DMS 273 (cell line): ENCODE measurements around the gene GORASP2.
"Not testable (repeated sequence)": the region's sequence is repeated elsewhere in the genome, so short reads cannot be mapped to it uniquely, and the experiment has no call there.

Source experiments
- DNase-seq: peaks from one replicate; lab custom pipeline; 2025; ENCODE audit not compliant: unreplicated experiment; lab: John Stamatoyannopoulos, UW

GORASP2 gene

DNA sequence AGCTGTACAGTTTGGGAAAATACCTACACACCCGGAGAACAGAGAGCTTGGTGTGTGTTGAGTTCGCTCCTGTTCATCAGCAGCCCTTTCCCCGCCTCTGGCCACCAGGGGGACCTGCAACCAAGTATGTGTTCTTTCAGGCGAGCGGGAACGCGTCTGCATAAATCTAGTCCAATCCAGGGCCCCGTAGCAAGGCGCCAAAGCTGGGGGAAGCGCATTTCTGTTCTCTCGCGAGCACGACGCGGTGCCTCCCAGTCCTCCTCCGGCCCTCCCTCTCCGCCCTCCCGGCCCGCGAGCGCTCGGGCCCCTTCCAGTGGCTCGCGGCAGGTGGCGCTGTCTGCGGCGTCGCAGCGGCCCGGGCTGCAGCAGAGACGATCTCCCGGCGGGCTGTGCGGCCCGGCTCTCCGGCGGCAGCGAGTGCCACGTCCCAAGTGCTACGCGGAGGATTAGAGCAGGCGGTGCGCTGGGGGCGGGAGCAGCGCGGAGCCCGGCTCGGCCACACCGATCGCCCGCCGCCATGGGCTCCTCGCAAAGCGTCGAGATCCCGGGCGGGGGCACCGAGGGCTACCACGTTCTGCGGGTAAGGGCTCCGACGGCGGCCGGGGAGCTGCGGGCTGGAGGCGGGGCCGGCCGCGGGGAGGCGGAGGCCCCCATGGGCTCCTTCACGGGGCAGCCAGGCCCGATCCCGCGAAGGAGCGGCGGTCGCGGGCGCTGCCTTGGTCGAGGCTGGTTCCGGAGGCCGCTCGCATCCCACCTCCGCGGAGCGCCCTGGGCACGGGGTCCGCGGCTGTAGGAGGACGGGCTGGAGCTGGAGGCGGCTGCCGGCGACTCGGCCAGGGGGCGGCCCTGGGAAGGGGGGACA is at the start of gene GORASP2:
GORASP2 (plus strand) TSS at position 430 of the 862 bp plus-strand sequence; CDS start at position 518, 88 bp downstream.
- peak; percentile 99 for DNase-seq

DNA sequence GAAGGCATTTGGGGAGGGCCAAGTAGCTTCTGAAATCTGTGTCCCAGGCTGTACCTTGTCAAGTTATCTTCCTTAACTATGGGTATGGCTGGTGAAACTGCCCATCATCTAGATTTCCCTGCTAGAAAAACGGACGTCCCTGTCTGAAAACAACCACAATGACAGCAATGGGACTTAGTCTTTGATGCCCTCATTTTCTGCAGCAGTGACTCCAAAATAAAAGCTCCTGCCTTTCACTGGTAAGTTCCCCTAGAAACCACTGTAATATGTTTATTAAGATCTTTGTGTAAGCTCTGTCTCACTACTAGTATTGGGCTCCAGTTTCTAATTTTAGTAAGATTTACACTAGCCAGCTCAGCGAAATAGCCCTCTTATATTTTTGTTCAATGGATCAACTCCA is 47.2 kb upstream of the GORASP2 start:
- DNase-seq, result no peak

DNA sequence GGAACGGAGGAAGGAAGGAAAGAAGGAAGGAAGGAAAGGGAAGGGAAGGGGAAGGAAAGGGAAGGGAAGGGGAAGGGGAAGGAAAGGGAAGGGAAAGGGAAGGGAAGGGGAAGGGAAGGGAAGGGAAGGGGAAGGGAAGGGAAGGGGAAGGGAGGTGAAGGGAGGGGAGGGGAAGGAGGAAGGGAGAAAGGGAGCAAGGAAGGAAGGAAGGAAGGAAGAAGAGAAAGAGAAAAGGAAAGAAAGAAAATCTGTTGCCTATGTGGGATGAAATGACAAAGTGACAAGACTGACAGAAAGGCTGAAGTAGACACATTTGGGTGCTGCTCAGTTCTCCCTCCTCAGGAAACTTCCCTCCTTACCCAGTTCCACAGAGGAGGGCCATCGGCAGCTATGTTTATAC is 46.3 kb upstream of the GORASP2 start:
- no peak for DNase-seq

DNA sequence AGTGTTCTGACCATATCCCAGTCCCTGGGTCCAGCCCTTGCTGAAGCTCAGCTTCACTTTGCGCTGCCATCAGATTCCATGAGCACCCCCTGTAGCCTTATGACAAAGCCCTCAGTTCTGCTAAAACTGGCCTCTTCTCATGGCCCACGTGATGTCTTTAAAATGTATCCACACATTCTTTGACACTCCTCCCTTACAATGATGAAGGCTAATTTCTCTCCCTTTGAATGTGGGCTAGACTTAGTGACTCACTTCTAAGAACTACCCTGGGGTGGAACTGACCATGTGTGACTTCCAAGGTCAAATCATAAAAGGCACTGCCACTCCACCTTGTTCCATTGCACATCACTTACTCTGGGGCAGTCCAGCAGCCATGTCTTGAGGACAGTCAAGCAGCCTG is 45.4 kb upstream of the GORASP2 start:
- DNase-seq, result no peak

DNA sequence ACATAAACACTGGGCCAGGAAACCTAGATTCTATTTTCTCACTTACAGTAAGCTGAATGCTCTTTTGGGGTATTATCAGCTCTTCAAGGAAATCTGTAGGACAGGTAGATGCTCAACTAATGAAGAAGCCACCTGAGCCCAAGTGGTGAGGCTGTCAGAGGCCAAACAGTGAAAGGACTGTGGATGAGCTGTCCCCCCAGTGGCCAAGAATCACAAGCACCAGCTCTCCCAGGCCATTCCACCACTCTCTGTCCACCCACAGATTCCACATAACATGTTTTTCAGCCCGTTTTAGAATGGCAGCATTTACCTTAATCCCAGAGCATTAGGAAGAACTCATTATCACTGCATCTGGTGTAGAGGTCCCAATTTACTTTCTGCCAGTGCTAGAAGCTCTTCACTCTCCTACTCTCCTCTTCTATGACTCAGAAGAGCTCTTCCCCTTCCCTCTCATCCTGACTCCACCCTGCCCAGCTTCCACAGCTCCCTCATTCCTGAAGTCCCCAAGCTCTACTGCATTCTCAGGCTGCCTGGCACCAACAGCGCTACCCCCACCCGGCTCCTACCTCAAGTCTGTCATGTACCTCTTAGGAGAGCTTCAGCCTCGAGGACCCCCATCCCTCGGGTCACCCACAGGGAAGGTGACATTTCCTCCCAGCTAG is 43.8 kb upstream of the GORASP2 start:
- no peak for DNase-seq

DNA sequence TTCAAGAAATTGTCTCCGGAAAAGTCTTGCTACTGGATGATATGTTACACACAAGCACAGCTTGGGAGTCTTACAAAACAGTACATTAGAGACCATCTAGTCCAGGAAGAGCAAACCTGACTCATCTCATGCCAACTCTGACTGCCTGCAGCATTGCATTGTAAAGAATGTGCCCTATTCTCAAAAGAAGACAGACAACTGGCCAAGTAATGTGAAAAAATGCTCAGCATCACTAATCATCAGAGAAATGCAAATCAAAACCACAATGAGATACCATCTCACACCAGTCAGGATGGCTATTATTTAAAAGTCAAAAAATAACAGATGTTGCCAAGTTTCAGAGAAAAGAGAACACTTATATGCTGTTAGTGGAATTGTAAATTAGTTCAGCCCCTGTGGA is 42.7 kb upstream of the GORASP2 start:
- no peak for DNase-seq

DNA sequence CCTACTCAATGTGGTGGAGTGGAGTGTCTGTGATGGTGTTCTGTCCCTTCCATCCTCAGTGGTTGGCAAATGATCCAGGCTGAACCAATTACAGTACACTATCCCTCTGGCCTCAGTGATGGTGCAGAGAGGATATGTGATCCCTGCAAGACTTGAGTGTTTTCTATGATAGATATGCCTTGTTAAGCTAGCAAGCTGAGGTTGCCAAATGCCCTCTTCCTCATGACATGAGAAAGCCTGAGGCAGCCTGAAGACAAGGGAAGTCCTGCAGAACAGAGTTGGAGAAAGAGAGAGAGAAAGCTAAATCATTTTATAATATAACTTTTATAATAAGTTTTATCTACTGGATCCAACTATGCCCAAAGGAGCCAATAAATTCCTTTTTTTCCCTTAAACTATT is 41.6 kb upstream of the GORASP2 start:
- DNase-seq, result no peak

DNA sequence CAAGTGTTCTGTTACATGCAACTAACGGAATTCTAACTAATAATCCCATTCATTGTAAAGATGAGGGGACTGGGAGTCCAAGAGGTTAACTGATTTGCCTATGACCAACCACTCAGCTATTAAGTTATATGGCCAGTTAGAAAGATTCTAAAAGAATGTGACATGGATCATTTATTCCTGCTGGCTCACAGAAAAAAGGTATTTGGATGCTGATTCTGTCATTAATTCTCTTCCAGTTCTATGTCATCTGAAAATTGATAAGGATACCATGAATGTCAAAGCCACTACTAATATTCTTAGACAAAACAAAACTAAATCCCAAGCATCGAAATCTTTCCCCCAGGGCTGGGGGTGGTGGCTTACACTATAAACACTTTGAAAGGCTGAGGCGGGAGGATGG is 41.2 kb upstream of the GORASP2 start:
- no peak for DNase-seq

DNA sequence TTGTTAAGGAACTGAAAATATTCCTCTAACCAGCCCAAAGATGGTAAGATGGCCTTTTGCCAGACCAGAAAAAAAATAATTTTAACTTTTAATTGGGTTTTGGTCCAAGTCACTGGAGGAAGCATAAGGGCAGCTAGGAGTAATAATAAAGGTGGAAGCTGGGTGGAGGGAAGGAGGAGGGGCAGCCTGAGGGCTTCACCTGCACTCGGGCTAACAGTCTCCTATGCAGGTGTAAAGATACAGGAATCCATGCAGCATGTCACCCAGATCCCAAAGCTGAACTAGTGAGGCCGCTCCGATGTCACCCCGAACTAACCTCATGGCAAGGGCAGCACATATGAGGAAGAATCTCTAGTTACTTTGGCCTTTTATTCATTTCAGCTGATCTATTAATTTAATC is 37.2 kb upstream of the GORASP2 start:
- no peak for DNase-seq

DNA sequence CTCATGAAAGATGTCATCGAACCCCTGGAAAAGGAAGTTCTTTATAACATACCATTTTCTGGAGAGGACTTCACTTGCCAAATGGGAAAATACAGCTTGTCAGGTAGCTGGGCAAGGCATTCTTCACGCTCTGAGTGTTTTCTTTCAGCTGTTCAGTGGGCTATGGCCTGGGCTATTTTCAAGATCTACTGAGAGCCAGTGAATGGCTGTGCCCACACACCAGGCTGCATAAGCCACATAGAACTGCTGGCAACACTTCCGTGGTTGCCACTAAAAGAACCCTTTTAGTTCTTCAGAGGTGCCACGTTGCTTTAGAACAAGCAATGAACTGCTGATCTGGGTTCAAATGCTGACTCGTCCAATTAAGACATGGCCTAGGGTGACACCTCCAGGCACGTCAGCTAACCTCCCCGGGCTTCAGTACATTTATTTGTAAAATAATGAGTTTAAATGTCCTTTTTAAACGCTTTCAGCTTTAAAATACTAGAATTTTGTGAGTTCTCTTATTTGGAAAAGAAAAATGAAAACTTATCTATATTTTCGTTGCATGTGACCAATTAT is 36.6 kb upstream of the GORASP2 start:
- no peak for DNase-seq

DNA sequence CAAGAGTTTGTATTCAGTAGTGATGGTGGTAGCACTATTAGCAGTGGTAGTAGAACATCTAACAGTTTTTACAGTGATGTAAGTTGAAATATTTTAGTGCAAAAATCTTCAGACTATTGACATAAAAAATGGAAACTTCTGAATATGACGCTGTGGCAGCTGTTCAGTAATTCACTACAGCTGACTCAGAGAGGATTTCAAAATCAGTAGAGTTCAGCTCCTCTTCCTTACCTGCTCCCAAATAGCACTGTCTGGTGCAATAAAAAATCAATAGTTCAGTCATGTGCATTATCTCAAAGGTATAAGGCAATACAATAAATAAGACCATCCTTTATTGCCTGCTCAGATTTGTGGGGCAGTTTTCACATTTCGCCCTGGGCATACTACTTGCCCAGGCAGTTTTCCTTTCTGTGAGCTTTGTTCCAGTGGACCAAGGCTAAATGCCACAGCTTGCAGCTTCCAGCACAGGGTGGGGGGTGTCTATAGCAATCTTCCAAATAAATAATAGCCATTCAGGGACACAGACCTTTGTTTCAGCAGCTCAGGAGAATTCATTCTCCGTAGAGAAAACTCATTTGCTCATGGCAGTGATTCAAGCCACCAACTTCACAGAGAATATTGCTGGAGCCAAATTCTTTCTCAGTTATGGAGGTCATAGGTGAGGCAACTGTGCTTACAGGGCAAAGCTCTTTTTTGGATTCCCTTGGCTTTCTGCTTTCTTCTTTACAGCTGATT is 33.9 kb upstream of the GORASP2 start:
- DNase-seq, result no peak

DNA sequence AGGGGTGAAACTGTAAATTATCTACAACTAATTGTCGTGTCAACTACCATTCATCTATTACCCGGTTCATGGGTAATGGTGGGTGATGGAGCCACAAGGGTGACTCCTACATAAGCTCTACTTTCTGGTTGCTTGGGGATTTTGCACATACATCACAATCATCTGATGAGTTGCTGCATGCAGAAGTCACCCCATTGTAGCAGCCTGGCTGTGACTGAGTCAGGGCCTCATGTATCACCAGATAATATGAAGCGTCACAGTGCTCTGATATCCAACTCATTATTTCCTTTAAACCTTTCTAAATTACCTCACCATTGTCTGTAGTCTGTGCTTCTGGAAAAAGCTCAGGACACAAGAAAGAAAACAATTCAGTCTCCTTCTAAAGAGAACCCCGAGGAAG is 32.4 kb upstream of the GORASP2 start:
- DNase-seq, result no peak

DNA sequence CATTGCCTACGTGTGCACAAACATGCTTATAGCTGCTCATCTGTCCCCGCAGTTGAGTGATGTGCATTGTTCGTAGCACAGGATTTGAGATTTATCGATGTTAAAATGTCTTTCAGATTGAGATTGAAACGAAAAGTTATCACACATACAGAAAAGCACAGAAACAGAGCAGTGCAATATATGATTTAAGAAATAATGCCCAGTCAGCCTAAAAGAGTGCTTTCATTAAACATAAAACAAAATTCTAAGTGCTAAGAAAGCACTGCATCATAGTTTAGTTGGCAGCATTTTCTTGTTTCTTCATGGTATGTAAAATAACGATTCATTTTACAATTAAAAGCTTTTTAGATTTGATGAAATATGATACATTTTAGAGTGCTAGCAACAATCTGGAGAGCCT is 31.9 kb upstream of the GORASP2 start:
- DNase-seq, result no peak

DNA sequence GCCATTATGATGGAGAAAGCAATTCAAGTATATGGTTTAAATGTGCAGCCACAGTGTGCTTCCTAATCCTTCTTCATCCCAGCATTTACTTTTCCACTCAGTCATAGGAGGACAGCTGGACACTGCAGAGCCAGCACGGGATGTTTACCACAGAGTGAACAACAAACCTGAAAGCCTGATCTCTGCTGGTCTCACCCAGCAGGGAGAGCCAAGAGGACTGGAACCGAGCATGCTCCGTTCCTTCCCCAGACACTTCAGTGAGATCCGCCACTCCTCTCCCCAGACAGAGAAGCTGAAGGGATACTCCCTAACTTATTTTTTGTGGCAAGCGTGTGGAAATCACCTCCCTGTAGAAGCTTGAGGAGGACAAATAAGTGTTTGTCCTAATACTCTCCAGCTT is 23.2 kb upstream of the GORASP2 start:
- DNase-seq, result no peak

DNA sequence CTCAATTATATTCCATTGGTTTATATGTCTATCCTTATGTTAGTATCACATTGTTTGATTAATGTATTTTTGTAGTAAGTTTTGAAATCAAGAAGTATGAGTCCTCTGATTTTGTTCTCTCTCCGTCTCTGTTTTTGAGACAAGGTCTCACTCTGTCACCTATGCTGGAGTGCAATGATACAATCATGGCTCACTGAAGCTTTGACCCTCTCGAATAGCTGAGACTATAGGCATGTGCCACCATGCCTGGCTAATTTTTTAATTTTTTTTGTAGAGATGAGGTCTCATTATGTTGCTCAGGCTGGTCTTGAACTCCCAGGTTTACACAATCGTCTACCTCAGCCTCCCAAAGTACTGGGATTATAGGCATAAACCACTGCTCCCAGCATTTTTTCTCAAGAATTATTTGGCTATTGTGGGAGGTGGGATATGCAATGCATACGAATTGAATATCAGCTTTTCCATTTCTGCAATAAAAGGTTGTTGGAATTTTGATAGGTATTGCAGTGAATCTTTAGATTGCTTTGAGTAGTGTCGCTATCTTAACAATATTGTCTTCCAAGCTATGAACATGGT is 17.7 kb upstream of the GORASP2 start:
- no peak for DNase-seq

DNA sequence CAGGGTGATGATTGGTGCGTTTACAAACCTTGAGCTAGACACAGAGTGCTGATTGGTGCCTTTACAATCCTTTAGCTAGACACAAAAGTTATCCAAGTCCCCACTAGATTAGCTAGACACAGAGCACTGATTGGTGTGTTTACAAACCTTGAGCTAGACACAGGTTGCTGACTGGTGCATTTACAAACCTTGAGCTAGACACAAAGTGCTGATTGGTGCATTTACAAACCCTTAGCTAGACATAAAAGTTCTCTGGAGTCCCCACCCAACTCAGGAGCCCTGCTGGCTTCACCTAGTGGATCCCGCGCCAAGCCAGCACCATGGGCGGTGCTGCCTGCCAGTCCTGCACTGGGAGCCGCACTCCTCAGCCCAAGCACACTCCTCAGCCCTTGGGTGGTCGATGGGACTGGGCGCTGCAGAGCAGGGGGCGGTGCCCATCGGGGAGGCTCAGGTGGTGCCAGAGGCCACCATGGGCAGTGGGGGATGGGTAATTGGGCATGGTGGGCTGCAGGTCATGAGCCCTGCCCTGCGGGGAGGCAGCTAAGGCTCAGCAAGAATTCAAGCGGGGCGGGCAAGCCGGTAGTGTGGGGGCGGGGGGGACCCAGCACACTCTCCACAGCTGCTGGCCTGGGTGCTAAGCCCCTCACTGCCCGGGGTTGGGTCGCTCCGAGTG is 13.9 kb upstream of the GORASP2 start:
- not testable (repeated sequence) for DNase-seq

DNA sequence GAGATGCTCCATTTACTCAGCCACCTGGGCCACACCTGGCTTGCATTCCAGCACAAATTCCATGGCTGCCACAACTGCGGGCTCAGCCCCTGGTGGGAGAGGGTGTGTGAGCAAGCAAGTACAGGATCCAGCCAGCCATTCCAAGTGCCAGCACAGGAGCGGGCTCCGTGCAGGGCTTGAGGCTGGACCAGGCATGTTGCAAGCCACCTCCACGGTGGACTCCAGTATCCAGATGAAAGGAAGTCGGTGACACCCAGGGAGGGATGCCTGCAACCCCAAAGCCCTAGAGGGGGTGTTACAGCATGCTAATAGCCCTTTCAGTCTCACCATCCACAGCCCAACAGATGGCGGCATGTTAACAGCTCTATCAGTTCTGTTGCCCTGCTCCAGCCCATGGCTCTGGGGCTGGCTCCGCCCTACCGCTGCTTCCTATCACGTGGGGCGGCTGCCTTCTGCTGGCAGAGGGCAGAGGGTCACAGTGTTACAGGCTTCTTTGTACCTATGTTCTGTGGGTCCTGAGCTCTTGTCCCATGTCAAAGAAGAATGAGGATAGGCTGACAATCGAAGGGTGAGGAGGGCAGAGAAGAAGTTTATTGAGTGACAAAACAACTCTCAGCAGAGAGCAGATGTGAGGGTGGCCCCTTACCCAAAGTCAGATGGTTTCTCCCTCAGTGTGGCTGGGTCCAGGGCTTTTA is 11.7 kb upstream of the GORASP2 start:
- no peak for DNase-seq

DNA sequence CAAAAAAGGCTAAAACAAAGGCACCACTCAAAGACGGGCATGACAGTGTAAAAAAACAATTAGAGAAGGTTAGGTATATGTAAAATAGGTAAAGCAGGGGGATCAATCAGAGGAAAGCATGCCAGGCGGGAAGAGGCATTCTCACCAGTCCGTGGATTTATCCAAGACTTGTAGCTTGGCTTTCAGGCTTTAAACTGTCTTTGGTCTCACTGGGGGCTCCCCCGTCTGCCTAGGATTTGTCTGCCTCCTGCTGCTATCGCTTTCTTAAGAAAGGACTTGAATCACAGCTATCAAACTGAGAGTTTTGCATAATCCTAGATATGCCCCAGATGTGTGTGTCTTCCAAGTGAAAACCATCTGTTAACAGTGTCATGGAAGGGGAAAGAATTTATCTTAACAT is 11.1 kb upstream of the GORASP2 start:
- DNase-seq, result no peak

DNA sequence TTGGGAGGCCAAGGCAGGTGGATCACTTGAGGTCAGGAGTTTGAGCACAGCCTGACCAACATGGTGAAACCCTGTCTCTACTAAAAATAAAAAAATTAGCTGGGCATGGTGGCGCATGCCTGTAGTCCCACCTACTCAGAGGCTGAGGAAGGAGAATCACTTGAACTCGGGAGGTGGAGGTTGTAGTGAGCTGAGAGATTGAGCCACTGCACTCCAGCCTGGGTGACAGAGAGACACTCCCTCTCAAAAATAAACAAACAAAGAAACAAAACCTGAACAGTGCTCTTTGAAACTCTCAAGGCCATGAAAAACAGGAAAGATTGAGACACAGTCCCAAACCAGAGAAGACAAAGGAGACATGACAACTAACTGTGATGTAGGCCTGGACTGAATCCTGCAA is 7.2 kb upstream of the GORASP2 start:
- DNase-seq, result not testable (repeated sequence)
